HEK293 (cell line): ENCODE results near the gene SPRY4.

ENCODE experiments used
- SCRT2 ChIP-seq: fragments of 450-650 bp; formaldehyde crosslinking; IDR thresholded peaks from 2 replicates; pipeline ENCODE4 v1.5.1; 2016; ENCODE audit warnings: missing biosample characterization, missing genetic modification characterization
- YY1 ChIP-seq: fragments of 450-650 bp; formaldehyde crosslinking; IDR thresholded peaks from 2 replicates; pipeline ENCODE4 v1.5.1; 2018; ENCODE audit warnings: missing biosample characterization, missing genetic modification characterization
- ZNF274 ChIP-seq, 2 experiments: fragments of 200-500 bp in 1 of 2; fragments of 450-650 bp in 1 of 2; sonication (Bioruptor generic) in 1 of 2; formaldehyde crosslinking in 1 of 2; IDR thresholded peaks; 2 replicates each; pipeline versions ENCODE4 v1.5.1 to v1.6.1; 2014 to 2016; ENCODE audit warnings: borderline replicate concordance in 1 of 2, inconsistent platforms in 1 of 2, low read length in 1 of 2, missing biosample characterization in 1 of 2, missing genetic modification characterization in 1 of 2
- ZNF292 ChIP-seq: fragments of 450-650 bp; formaldehyde crosslinking; IDR thresholded peaks from 2 replicates; pipeline ENCODE4 v1.5.1; 2016; ENCODE audit warnings: low read depth, missing biosample characterization, missing genetic modification characterization, borderline replicate concordance
- ZNF639 ChIP-seq: fragments of 450-650 bp; formaldehyde crosslinking; IDR thresholded peaks from 2 replicates; pipeline ENCODE4 v1.5.1; 2016; ENCODE audit warnings: missing biosample characterization, missing genetic modification characterization
- ZSCAN4 ChIP-seq: fragments of 450-650 bp; formaldehyde crosslinking; IDR thresholded peaks from 2 replicates; pipeline ENCODE4 v1.5.1; 2017; ENCODE audit warnings: missing biosample characterization, missing genetic modification characterization
- TF ChIP-seq, protein P1 (sequence below): sonication (generic); formaldehyde crosslinking; IDR thresholded peaks from 2 replicates; pipeline ENCODE4 v1.8.1; 2022; ENCODE audit warnings: mild to moderate bottlenecking, moderate library complexity, missing genetic modification reagents
- TF ChIP-seq, protein P2 (sequence below): fragments of 450-650 bp; formaldehyde crosslinking; IDR thresholded peaks from 2 replicates; pipeline ENCODE4 v1.5.1; 2016; ENCODE audit warnings: missing biosample characterization, missing genetic modification characterization

DNA sequence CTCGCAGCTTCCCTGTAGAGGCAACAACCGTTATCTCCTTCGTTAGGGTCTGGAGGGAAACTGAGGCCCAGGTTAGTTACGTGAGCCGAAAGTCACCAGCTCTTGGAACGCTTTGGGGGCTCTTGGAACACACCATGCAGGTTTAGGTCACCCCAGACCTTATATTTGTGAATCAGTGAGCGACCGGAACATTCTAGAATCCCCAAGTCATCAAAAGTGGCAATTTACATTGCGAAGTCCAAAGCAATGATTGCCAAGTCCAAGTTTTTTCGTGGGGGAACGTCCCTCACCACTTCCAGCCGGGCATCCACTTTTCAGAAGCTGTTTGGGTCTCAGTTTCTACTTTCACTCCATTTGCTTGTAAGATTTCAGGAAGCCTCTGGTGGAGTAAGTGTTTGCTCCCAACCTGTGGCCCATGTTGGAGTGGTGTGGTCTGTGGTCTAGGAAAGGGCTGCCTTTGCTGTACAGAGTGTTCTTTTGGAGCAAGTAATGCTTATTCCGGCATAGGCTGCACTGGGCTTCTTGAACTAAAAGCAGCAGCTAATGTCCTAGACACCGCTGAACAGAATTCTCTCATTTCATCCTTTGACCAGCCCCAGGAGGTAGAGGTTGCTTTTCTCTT lies 32.8 kb upstream of the SPRY4 start:
- TF ChIP-seq, protein P1, sequence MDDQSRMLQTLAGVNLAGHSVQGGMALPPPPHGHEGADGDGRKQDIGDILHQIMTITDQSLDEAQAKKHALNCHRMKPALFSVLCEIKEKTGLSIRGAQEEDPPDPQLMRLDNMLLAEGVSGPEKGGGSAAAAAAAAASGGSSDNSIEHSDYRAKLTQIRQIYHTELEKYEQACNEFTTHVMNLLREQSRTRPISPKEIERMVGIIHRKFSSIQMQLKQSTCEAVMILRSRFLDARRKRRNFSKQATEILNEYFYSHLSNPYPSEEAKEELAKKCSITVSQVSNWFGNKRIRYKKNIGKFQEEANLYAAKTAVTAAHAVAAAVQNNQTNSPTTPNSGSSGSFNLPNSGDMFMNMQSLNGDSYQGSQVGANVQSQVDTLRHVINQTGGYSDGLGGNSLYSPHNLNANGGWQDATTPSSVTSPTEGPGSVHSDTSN (CRISPR knock-in tag): no peak
- TF ChIP-seq ZSCAN4 (tag by site-specific recombination) (no peak), YY1 (no peak), ZNF639 (tag by site-specific recombination) (no peak), ZNF274 (IDR thresholded peaks at IDR 0.05; ENCODE audit: low read length) (no peak), ZNF274 (tag by site-specific recombination; IDR thresholded peaks at IDR 0.05; ENCODE audit: borderline replicate concordance) (no peak), ZNF292 (no peak), SCRT2 (no peak)
- TF ChIP-seq, protein P2, sequence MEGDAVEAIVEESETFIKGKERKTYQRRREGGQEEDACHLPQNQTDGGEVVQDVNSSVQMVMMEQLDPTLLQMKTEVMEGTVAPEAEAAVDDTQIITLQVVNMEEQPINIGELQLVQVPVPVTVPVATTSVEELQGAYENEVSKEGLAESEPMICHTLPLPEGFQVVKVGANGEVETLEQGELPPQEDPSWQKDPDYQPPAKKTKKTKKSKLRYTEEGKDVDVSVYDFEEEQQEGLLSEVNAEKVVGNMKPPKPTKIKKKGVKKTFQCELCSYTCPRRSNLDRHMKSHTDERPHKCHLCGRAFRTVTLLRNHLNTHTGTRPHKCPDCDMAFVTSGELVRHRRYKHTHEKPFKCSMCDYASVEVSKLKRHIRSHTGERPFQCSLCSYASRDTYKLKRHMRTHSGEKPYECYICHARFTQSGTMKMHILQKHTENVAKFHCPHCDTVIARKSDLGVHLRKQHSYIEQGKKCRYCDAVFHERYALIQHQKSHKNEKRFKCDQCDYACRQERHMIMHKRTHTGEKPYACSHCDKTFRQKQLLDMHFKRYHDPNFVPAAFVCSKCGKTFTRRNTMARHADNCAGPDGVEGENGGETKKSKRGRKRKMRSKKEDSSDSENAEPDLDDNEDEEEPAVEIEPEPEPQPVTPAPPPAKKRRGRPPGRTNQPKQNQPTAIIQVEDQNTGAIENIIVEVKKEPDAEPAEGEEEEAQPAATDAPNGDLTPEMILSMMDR (tag by site-specific recombination): no peak
